ENCODE results near the gene IFITM2.

The IFITM2 gene

GRCh38 chr11:329886-330253 is 22.3 kb downstream of the IFITM2 start:
- H3K9me3 ChIP-seq (ENCODE audit: control insufficient read depth, low read length) = no peaks in the 10 kb centered on the region
- no peak overlapping the region for H4K8ac ChIP-seq (ENCODE audit: low read length)
- no peak overlapping the region for H2BK120ac ChIP-seq (ENCODE audit: low read depth, low read length)
- H2BK5ac ChIP-seq (ENCODE audit: low read depth, low read length, poor library complexity, severe bottlenecking) = no peak overlapping the region
- H2BK15ac ChIP-seq (ENCODE audit: low read depth, poor library complexity, severe bottlenecking) = no peak overlapping the region
- H3K18ac ChIP-seq (ENCODE audit: low read depth in 1 of 2, low read length in 2 of 2) = no peak overlapping the region
- H3K27ac ChIP-seq (ENCODE audit: low read length, poor library complexity, severe bottlenecking) = no peak overlapping the region
- no peaks in the 10 kb centered on the region for H3K27me3 ChIP-seq (ENCODE audit: control insufficient read depth in 1 of 2, insufficient read depth in 1 of 2, low read length in 2 of 2)
- no peak overlapping the region for H3K9ac ChIP-seq (ENCODE audit: low read length)
- H2AFZ ChIP-seq (ENCODE audit: low read depth, low read length) = no peak overlapping the region
- no peaks in the 10 kb centered on the region for H3K36me3 ChIP-seq (ENCODE audit: control insufficient read depth in 1 of 2, insufficient read depth in 2 of 2, low read depth in 1 of 2, low read length in 2 of 2)
- H3K23ac ChIP-seq (ENCODE audit: low read length in 2 of 2) = no peak overlapping the region
- no peak overlapping the region for H3K4ac ChIP-seq (ENCODE audit: low read depth in 1 of 2, low read length in 2 of 2)
- WGBS = 100% methylated on average over 2 of the region's 2 CpGs
- H3K4me2 ChIP-seq (ENCODE audit: low read length, poor library complexity, severe bottlenecking) = no peak overlapping the region
- H2BK12ac ChIP-seq (ENCODE audit: low read length in 2 of 2) = peak overlapping the region in 1 of 2 experiments; percentile 72
- H3K79me1 ChIP-seq (replicated peaks; ENCODE audit: low read length, poor library complexity, severe bottlenecking) = peaks cover 2% of the 10 kb centered on the region
- no peak overlapping the region for H4K91ac ChIP-seq (ENCODE audit: low read length)
- H3K4me3 ChIP-seq (ENCODE audit: insufficient read depth in 1 of 2, low read depth in 1 of 2, low read length in 2 of 2) = no peak overlapping the region
- no peak overlapping the region for H3K14ac ChIP-seq (ENCODE audit: low read length in 2 of 2)
- no peak for DNase-seq
- peaks cover 26% of the 10 kb centered on the region for H3K4me1 ChIP-seq (ENCODE audit: control insufficient read depth, insufficient read depth, low read depth, low read length)
- H2AK5ac ChIP-seq (ENCODE audit: low read length, severe bottlenecking) = no peak overlapping the region

- no peaks in the 10 kb centered on the region for H3K27me3 ChIP-seq (ENCODE audit: control insufficient read depth in 1 of 2, insufficient read depth in 1 of 2, low read length in 2 of 2)
- WGBS = 94% methylated on average over 14 of the region's 14 CpGs
- H3K4me1 ChIP-seq (ENCODE audit: control insufficient read depth, insufficient read depth, low read depth, low read length) = peaks cover 26% of the 10 kb centered on the region
- H3K4me3 ChIP-seq (ENCODE audit: insufficient read depth in 1 of 2, low read depth in 1 of 2, low read length in 2 of 2) = no peak overlapping the region
- H3K79me1 ChIP-seq (replicated peaks; ENCODE audit: low read length, poor library complexity, severe bottlenecking) = peaks cover 2% of the 10 kb centered on the region
- peak overlapping the region; percentile 13 for H2BK15ac ChIP-seq (ENCODE audit: low read depth, poor library complexity, severe bottlenecking)
- H3K4ac ChIP-seq (ENCODE audit: low read depth in 1 of 2, low read length in 2 of 2) = no peak overlapping the region
- H3K14ac ChIP-seq (ENCODE audit: low read length in 2 of 2) = no peak overlapping the region
- no peak overlapping the region for H3K9ac ChIP-seq (ENCODE audit: low read length)
- no peak overlapping the region for H3K23ac ChIP-seq (ENCODE audit: low read length in 2 of 2)
- H3K4me2 ChIP-seq (ENCODE audit: low read length, poor library complexity, severe bottlenecking) = no peak overlapping the region
- no peaks in the 10 kb centered on the region for H3K36me3 ChIP-seq (ENCODE audit: control insufficient read depth in 1 of 2, insufficient read depth in 2 of 2, low read depth in 1 of 2, low read length in 2 of 2)
- no peaks in the 10 kb centered on the region for H3K9me3 ChIP-seq (ENCODE audit: control insufficient read depth, low read length)
- H2AFZ ChIP-seq (ENCODE audit: low read depth, low read length) = no peak overlapping the region
- no peak overlapping the region for H3K27ac ChIP-seq (ENCODE audit: low read length, poor library complexity, severe bottlenecking)
- no peak overlapping the region for H4K8ac ChIP-seq (ENCODE audit: low read length)
- H2AK5ac ChIP-seq (ENCODE audit: low read length, severe bottlenecking) = no peak overlapping the region
- H3K18ac ChIP-seq (ENCODE audit: low read depth in 1 of 2, low read length in 2 of 2) = no peak overlapping the region
- H2BK120ac ChIP-seq (ENCODE audit: low read depth, low read length) = no peak overlapping the region
- H2BK12ac ChIP-seq (ENCODE audit: low read length in 2 of 2) = peak overlapping the region; percentile 9 to 72
- DNase-seq = no peak
- no peak overlapping the region for H4K91ac ChIP-seq (ENCODE audit: low read length)
- no peak overlapping the region for H2BK5ac ChIP-seq (ENCODE audit: low read depth, low read length, poor library complexity, severe bottlenecking)
Measured at GRCh38 chr11:330307-330693, 22.7 kb downstream of the IFITM2 start.

- Histone ChIP-seq H2BK120ac (ENCODE audit: low read depth, low read length) (no peak overlapping the region), H3K27ac (ENCODE audit: low read length, poor library complexity, severe bottlenecking) (no peak overlapping the region), H3K4me3 (ENCODE audit: insufficient read depth in 1 of 2, low read depth in 1 of 2, low read length in 2 of 2) (no peak overlapping the region), H3K18ac (ENCODE audit: low read depth in 1 of 2, low read length in 2 of 2) (no peak overlapping the region), H3K79me1 (replicated peaks; ENCODE audit: low read length, poor library complexity, severe bottlenecking) (no peaks in the 10 kb centered on the region), H3K9me3 (ENCODE audit: control insufficient read depth, low read length) (no peaks in the 10 kb centered on the region), H3K4me1 (ENCODE audit: control insufficient read depth, insufficient read depth, low read depth, low read length) (peaks cover 28% of the 10 kb centered on the region), H2AFZ (ENCODE audit: low read depth, low read length) (no peak overlapping the region), H4K91ac (ENCODE audit: low read length) (no peak overlapping the region), H3K14ac (ENCODE audit: low read length in 2 of 2) (no peak overlapping the region), H3K9ac (ENCODE audit: low read length) (no peak overlapping the region), H3K27me3 (ENCODE audit: control insufficient read depth in 1 of 2, insufficient read depth in 1 of 2, low read length in 2 of 2) (no peaks in the 10 kb centered on the region), H3K36me3 (ENCODE audit: control insufficient read depth in 1 of 2, insufficient read depth in 2 of 2, low read depth in 1 of 2, low read length in 2 of 2) (no peaks in the 10 kb centered on the region), H3K4ac (ENCODE audit: low read depth in 1 of 2, low read length in 2 of 2) (no peak overlapping the region), H2AK5ac (ENCODE audit: low read length, severe bottlenecking) (no peak overlapping the region), H2BK5ac (ENCODE audit: low read depth, low read length, poor library complexity, severe bottlenecking) (no peak overlapping the region), H3K4me2 (ENCODE audit: low read length, poor library complexity, severe bottlenecking) (no peak overlapping the region), H3K23ac (ENCODE audit: low read length in 2 of 2) (no peak overlapping the region), H2BK15ac (ENCODE audit: low read depth, poor library complexity, severe bottlenecking) (peak overlapping the region; percentile 56), H4K8ac (ENCODE audit: low read length) (no peak overlapping the region), H2BK12ac (ENCODE audit: low read length in 2 of 2) (peak overlapping the region; percentile 9 to 38)
- WGBS = 91% methylated on average over 34 of the region's 34 CpGs
- no peak for DNase-seq
Measured at GRCh38 chr11:330694-331357, 23.2 kb downstream of the IFITM2 start.

GRCh38 chr11:331358-332060 is 23.9 kb downstream of the IFITM2 start:
- Histone ChIP-seq H2BK5ac (ENCODE audit: low read depth, low read length, poor library complexity, severe bottlenecking) (no peak overlapping the region), H3K36me3 (ENCODE audit: control insufficient read depth in 1 of 2, insufficient read depth in 2 of 2, low read depth in 1 of 2, low read length in 2 of 2) (no peaks in the 10 kb centered on the region), H3K9me3 (ENCODE audit: control insufficient read depth, low read length) (no peaks in the 10 kb centered on the region), H3K14ac (ENCODE audit: low read length in 2 of 2) (no peak overlapping the region), H3K4me3 (ENCODE audit: insufficient read depth in 1 of 2, low read depth in 1 of 2, low read length in 2 of 2) (no peak overlapping the region), H3K4ac (ENCODE audit: low read depth in 1 of 2, low read length in 2 of 2) (no peak overlapping the region), H4K8ac (ENCODE audit: low read length) (no peak overlapping the region), H2AFZ (ENCODE audit: low read depth, low read length) (no peak overlapping the region), H3K27me3 (ENCODE audit: control insufficient read depth in 1 of 2, insufficient read depth in 1 of 2, low read length in 2 of 2) (no peaks in the 10 kb centered on the region), H2AK5ac (ENCODE audit: low read length, severe bottlenecking) (no peak overlapping the region), H3K79me1 (replicated peaks; ENCODE audit: low read length, poor library complexity, severe bottlenecking) (no peaks in the 10 kb centered on the region), H2BK15ac (ENCODE audit: low read depth, poor library complexity, severe bottlenecking) (no peak overlapping the region), H3K4me2 (ENCODE audit: low read length, poor library complexity, severe bottlenecking) (no peak overlapping the region), H2BK120ac (ENCODE audit: low read depth, low read length) (no peak overlapping the region), H3K27ac (ENCODE audit: low read length, poor library complexity, severe bottlenecking) (no peak overlapping the region), H3K4me1 (ENCODE audit: control insufficient read depth, insufficient read depth, low read depth, low read length) (peaks cover 26% of the 10 kb centered on the region), H3K9ac (ENCODE audit: low read length) (no peak overlapping the region), H3K18ac (ENCODE audit: low read depth in 1 of 2, low read length in 2 of 2) (no peak overlapping the region), H2BK12ac (ENCODE audit: low read length in 2 of 2) (no peak overlapping the region), H4K91ac (ENCODE audit: low read length) (no peak overlapping the region), H3K23ac (ENCODE audit: low read length in 2 of 2) (no peak overlapping the region)
- WGBS = 92% methylated on average over 19 of the region's 19 CpGs
- no peak for DNase-seq
